ENCODE results near the gene MISFA.

DNA sequence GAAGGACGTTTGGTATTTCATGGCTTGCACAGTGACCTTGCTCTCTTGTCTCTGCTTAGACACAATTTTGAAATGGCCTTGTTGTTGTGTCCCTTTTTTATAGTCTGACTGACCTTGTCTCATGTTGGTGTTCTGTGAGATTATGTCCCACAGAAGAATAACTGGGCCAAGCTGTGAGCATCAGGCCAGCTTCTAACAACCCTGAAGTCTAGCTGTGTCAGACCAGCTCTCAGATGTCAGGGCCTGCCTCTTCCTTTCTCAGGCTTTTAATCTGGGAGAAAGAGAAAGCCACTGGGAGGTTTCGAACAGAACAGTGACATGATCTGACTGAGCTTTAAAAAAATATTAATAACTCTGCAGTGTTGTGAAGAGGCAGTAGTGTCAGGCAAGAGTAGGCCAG lies 9.0 kb upstream of the MISFA start:
- TF ChIP-seq POLR2AphosphoS5 (IDR thresholded peaks at IDR 0.05) (no peak), POLR2A (IDR thresholded peaks at IDR 0.05) (no peak)
- TF ChIP-seq, protein P1, sequence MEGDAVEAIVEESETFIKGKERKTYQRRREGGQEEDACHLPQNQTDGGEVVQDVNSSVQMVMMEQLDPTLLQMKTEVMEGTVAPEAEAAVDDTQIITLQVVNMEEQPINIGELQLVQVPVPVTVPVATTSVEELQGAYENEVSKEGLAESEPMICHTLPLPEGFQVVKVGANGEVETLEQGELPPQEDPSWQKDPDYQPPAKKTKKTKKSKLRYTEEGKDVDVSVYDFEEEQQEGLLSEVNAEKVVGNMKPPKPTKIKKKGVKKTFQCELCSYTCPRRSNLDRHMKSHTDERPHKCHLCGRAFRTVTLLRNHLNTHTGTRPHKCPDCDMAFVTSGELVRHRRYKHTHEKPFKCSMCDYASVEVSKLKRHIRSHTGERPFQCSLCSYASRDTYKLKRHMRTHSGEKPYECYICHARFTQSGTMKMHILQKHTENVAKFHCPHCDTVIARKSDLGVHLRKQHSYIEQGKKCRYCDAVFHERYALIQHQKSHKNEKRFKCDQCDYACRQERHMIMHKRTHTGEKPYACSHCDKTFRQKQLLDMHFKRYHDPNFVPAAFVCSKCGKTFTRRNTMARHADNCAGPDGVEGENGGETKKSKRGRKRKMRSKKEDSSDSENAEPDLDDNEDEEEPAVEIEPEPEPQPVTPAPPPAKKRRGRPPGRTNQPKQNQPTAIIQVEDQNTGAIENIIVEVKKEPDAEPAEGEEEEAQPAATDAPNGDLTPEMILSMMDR (IDR thresholded peaks at IDR 0.05), result no peak

Measured in prostate gland (tissue), 2 donors.